Measurements from ENCODE around the gene NMT2.

GRCh38 chr10:15182540-15183207 is 14.2 kb upstream of the NMT2 start:
- TF ChIP-seq CTCF (conservative IDR thresholded peaks at IDR 0.05; ENCODE audit: low read depth, low read length) = no peak
- no peak for TF ChIP-seq EZH2 (IDR thresholded peaks at IDR 0.05; ENCODE audit: low read length, unreplicated experiment)
- no peak for TF ChIP-seq EZH2phosphoT487 (IDR thresholded peaks at IDR 0.05; ENCODE audit: borderline replicate concordance, low read length)

Measured in PC-3 (cell line).